ENCODE results near the gene GPR12.
"Not testable (repeated sequence)": the region's sequence is repeated elsewhere in the genome, so short reads cannot be mapped to it uniquely, and the experiment has no call there.

Gene GPR12

GRCh38 chr13:26759249-26759906 lies 1.2 kb downstream of the GPR12 start:
- Mint-ChIP-seq H3K4me3 (peak overlapping the region; percentile 70 to 87), H3K4me1 (peaks cover 13% of the 10 kb centered on the region), H3K9me3 (no peaks in the 10 kb centered on the region), H3K27ac (no peak overlapping the region), H3K27me3 (peaks cover 63% of the 10 kb centered on the region)
- DNase-seq: no peak
- ATAC-seq: no peak

- Mint-ChIP-seq H3K27me3 (peaks cover 63% of the 10 kb centered on the region), H3K27ac (no peak overlapping the region), H3K9me3 (no peaks in the 10 kb centered on the region), H3K4me1 (peaks cover 13% of the 10 kb centered on the region), H3K4me3 (peak overlapping the region; percentile 24 to 87)
- no peak for ATAC-seq
- no peak for DNase-seq
Measured at GRCh38 chr13:26758496-26759157, 2.0 kb downstream of the GPR12 start.

GRCh38 chr13:26756961-26757360 lies 3.6 kb downstream of the GPR12 start:
- Mint-ChIP-seq H3K27ac (no peak overlapping the region), H3K4me3 (no peak overlapping the region), H3K9me3 (no peaks in the 10 kb centered on the region), H3K4me1 (peaks cover 13% of the 10 kb centered on the region), H3K27me3 (peaks cover 48% of the 10 kb centered on the region)
- DNase-seq (no peak), ATAC-seq (no peak)

GRCh38 chr13:26752671-26753070 lies 7.9 kb downstream of the GPR12 start:
- Mint-ChIP-seq H3K27me3 (peaks cover 9% of the 10 kb centered on the region), H3K27ac (no peak overlapping the region), H3K4me1 (no peaks in the 10 kb centered on the region), H3K9me3 (no peaks in the 10 kb centered on the region), H3K4me3 (no peak overlapping the region)
- ATAC-seq: no peak
- no peak for DNase-seq

- H3K4me3 Mint-ChIP-seq: no peak overlapping the region
- no peaks in the 10 kb centered on the region for H3K9me3 Mint-ChIP-seq
- DNase-seq (no peak), ATAC-seq (no peak)
- no peaks in the 10 kb centered on the region for H3K4me1 Mint-ChIP-seq
- H3K27me3 Mint-ChIP-seq: peaks cover 6% of the 10 kb centered on the region
- no peak overlapping the region for H3K27ac Mint-ChIP-seq
Measured at GRCh38 chr13:26749905-26750304, 10.7 kb downstream of the GPR12 start.

- no peak for DNase-seq
- peaks cover 12% of the 10 kb centered on the region for H3K27me3 Mint-ChIP-seq
- H3K27ac Mint-ChIP-seq: no peak overlapping the region
- H3K4me1 Mint-ChIP-seq: no peaks in the 10 kb centered on the region
- no peak overlapping the region for H3K4me3 Mint-ChIP-seq
- H3K9me3 Mint-ChIP-seq: no peaks in the 10 kb centered on the region
- ATAC-seq: peak; percentile 42
Measured at GRCh38 chr13:26749285-26749684, 11.3 kb downstream of the GPR12 start.

GRCh38 chr13:26747706-26748105 lies 12.9 kb downstream of the GPR12 start:
- Mint-ChIP-seq H3K4me1 (no peaks in the 10 kb centered on the region), H3K27ac (no peak overlapping the region), H3K9me3 (no peaks in the 10 kb centered on the region), H3K4me3 (no peak overlapping the region), H3K27me3 (peaks cover 20% of the 10 kb centered on the region)
- no peak for DNase-seq
- ATAC-seq: no peak

- DNase-seq (no peak), ATAC-seq (no peak)
- H3K9me3 Mint-ChIP-seq: peaks cover 4 to 6% of the 10 kb centered on the region in 2 donors
- no peak overlapping the region for H3K27ac Mint-ChIP-seq
- peaks cover 27% of the 10 kb centered on the region for H3K27me3 Mint-ChIP-seq
- H3K4me1 Mint-ChIP-seq: no peaks in the 10 kb centered on the region
- no peak overlapping the region for H3K4me3 Mint-ChIP-seq
Measured at GRCh38 chr13:26743971-26744370, 16.6 kb downstream of the GPR12 start.

- Mint-ChIP-seq H3K9me3 (peaks cover 12 to 17% of the 10 kb centered on the region in 2 donors), H3K4me3 (no peak overlapping the region), H3K4me1 (no peaks in the 10 kb centered on the region), H3K27me3 (peaks cover 27% of the 10 kb centered on the region), H3K27ac (no peak overlapping the region)
- ATAC-seq: no peak
- no peak for DNase-seq
Measured at GRCh38 chr13:26742691-26743358, 17.8 kb downstream of the GPR12 start.

- Mint-ChIP-seq H3K9me3 (peaks cover 15 to 26% of the 10 kb centered on the region in 2 donors), H3K4me1 (no peaks in the 10 kb centered on the region), H3K4me3 (no peak overlapping the region), H3K27ac (no peak overlapping the region), H3K27me3 (peaks cover 4% of the 10 kb centered on the region)
- no peak for ATAC-seq
- DNase-seq: no peak
Measured at GRCh38 chr13:26735677-26736076, 24.9 kb downstream of the GPR12 start.

- H3K4me1 Mint-ChIP-seq: no peaks in the 10 kb centered on the region
- no peak overlapping the region for H3K4me3 Mint-ChIP-seq
- no peaks in the 10 kb centered on the region for H3K9me3 Mint-ChIP-seq
- no peak overlapping the region for H3K27ac Mint-ChIP-seq
- no peak for ATAC-seq
- peaks cover 9% of the 10 kb centered on the region for H3K27me3 Mint-ChIP-seq
- no peak for DNase-seq
Measured at GRCh38 chr13:26727633-26728032, 33.0 kb downstream of the GPR12 start.

- DNase-seq: no peak
- Mint-ChIP-seq H3K27ac (no peak overlapping the region), H3K4me1 (peaks cover 5% of the 10 kb centered on the region), H3K4me3 (no peak overlapping the region), H3K9me3 (no peaks in the 10 kb centered on the region), H3K27me3 (peaks cover 9% of the 10 kb centered on the region)
- ATAC-seq: no peak
Measured at GRCh38 chr13:26727122-26727521, 33.5 kb downstream of the GPR12 start.

GRCh38 chr13:26726684-26727083 lies 33.9 kb downstream of the GPR12 start:
- H3K9me3 Mint-ChIP-seq: no peaks in the 10 kb centered on the region
- ATAC-seq (no peak), DNase-seq (no peak)
- H3K27ac Mint-ChIP-seq: no peak overlapping the region
- peaks cover 9% of the 10 kb centered on the region for H3K27me3 Mint-ChIP-seq
- H3K4me3 Mint-ChIP-seq: no peak overlapping the region
- peaks cover 9% of the 10 kb centered on the region for H3K4me1 Mint-ChIP-seq

GRCh38 chr13:26723620-26724019 lies 37.0 kb downstream of the GPR12 start:
- H3K4me1 Mint-ChIP-seq: peaks cover 31% of the 10 kb centered on the region
- H3K27ac Mint-ChIP-seq, H3K27me3 Mint-ChIP-seq, ATAC-seq, H3K9me3 Mint-ChIP-seq, DNase-seq, H3K4me3 Mint-ChIP-seq: not testable (repeated sequence)

GRCh38 chr13:26722321-26722720 lies 38.3 kb downstream of the GPR12 start:
- peaks cover 31% of the 10 kb centered on the region for H3K4me1 Mint-ChIP-seq
- DNase-seq (no peak), ATAC-seq (no peak)
- peak overlapping the region in 1 of 2 donors; percentile 77 for H3K27ac Mint-ChIP-seq
- no peaks in the 10 kb centered on the region for H3K27me3 Mint-ChIP-seq
- no peaks in the 10 kb centered on the region for H3K9me3 Mint-ChIP-seq
- H3K4me3 Mint-ChIP-seq: peak overlapping the region; percentile 56 to 89
